K562 (cell line): Measurements from ENCODE around the gene ATXN7L2. TPM values are rescaled to one million over a fixed set of nuclear protein-coding genes. Genes with fewer than 3 reads are reported as not detected.

Experiments
- ATAC-seq: fragments of 200-7000 bp; cut with Tn5 transposase; 3 replicates; pipeline ENCODE4 v1.9.1; 2020; ENCODE audit warnings: moderate library complexity
- BruUV-seq: library from RNA; stranded (reverse); fragments of 400-500 nt; replicated peaks from 2 replicates; lab custom pipeline; 2021; lab: Mats Ljungman, UMichigan
- CTCF ChIA-PET: fragments of 300-600 bp; formaldehyde crosslinking; extraction: SDS; loops from one replicate; lab custom pipeline; 2021; ENCODE audit warnings: low intra/inter-chr PET ratio; lab: Yijun Ruan, JAX
- POLR2A ChIA-PET: fragments of 300-600, 350-650 bp; sonication (Branson Sonifier 250); formaldehyde crosslinking; extraction: SDS; loops from one replicate; lab custom pipeline; 2021; ENCODE audit warnings: antibody characterized with exemption, inconsistent platforms; lab: Yijun Ruan, JAX
- DNase-seq, 4 experiments: peaks; one replicate each; pipeline versions ENCODE4 v3.0.0 to v3.0.0-alpha.2; 2011 to 2018; ENCODE audit warnings: low spot score in 3 of 4, mixed read lengths in 3 of 4; ENCODE audit errors: extremely low read depth in 1 of 4
- FAIRE-seq: peaks from 2 replicates; lab custom pipeline; 2011; peaks lifted over from hg19 to GRCh38; lab: Jason Lieb, UNC
- H2AFZ ChIP-seq: 2 replicates; pipeline ENCODE4 v1.6.0; 2011; ENCODE audit warnings: low read depth, low read length, control low read depth, inconsistent platforms
- H3K27ac ChIP-seq: fragments of 200-600 bp; 3 replicates; pipeline ENCODE4 v1.8.0; 2011; ENCODE audit warnings: low read depth, mild to moderate bottlenecking, control low read depth, inconsistent platforms, low read length, moderate library complexity, mixed read lengths; ENCODE audit errors: extremely low read depth
- H3K27me3 ChIP-seq, 2 experiments: fragments of 300-600 bp in 1 of 2; 2 replicates in 1 of 2; 3 replicates in 1 of 2; pipeline versions ENCODE4 v1.6.0 to v1.8.0; 2011; ENCODE audit warnings: inconsistent platforms in 2 of 2, low read length in 2 of 2, mild to moderate bottlenecking in 1 of 2, mixed read lengths in 1 of 2, moderate library complexity in 1 of 2; ENCODE audit not compliant: control insufficient read depth in 2 of 2, insufficient read depth in 2 of 2
- H3K36me3 ChIP-seq: fragments of 300-600 bp; 3 replicates; pipeline ENCODE4 v1.8.0; 2011; ENCODE audit warnings: mild to moderate bottlenecking, low read length, inconsistent platforms; ENCODE audit not compliant: control insufficient read depth, insufficient read depth
- H3K4me1 ChIP-seq, 2 experiments: fragments of 200-600 bp in 1 of 2; replicated peaks in 1 of 2; 2 replicates in 1 of 2; 3 replicates in 1 of 2; pipeline versions ENCODE4 v1.5.1 to v1.8.0; 2011; ENCODE audit warnings: inconsistent platforms in 2 of 2, low read length in 2 of 2, mild to moderate bottlenecking in 1 of 2, mixed read lengths in 1 of 2, moderate library complexity in 1 of 2; ENCODE audit not compliant: control insufficient read depth in 2 of 2, insufficient read depth in 2 of 2
- H3K4me2 ChIP-seq: 2 replicates; pipeline ENCODE4 v1.6.1; 2011; ENCODE audit warnings: low read length, control low read depth, inconsistent platforms, mixed read lengths; ENCODE audit not compliant: insufficient read depth
- H3K4me3 ChIP-seq: fragments of 200-600 bp; sonication (generic), shearing (Covaris generic); 2 replicates; pipeline ENCODE4 v1.5.1; 2016; ENCODE audit warnings: control low read depth, inconsistent platforms
- H3K79me2 ChIP-seq: fragments of 200-600 bp; 3 replicates; pipeline ENCODE4 v1.8.0; 2011; ENCODE audit warnings: low read length, inconsistent platforms; ENCODE audit not compliant: control insufficient read depth, insufficient read depth
- H3K9ac ChIP-seq, 2 experiments: 2 replicates each; pipeline versions ENCODE4 v1.6.0 to v1.6.1; 2011; ENCODE audit warnings: low read depth in 2 of 2, low read length in 2 of 2, control low read depth in 1 of 2, inconsistent platforms in 1 of 2, mild to moderate bottlenecking in 1 of 2, mixed read lengths in 1 of 2; ENCODE audit not compliant: insufficient read depth in 1 of 2
- H3K9me1 ChIP-seq: one replicate; pipeline ENCODE4 v1.6.0; 2011; ENCODE audit warnings: inconsistent platforms, mild to moderate bottlenecking, low read length, moderate library complexity; ENCODE audit not compliant: control insufficient read depth, insufficient read depth
- H3K9me3 ChIP-seq: replicated peaks from 2 replicates; pipeline ENCODE4 v1.5.1; 2011; ENCODE audit warnings: low read depth, low read length, inconsistent platforms; ENCODE audit not compliant: control insufficient read depth, insufficient read depth
- H4K20me1 ChIP-seq: replicated peaks from 2 replicates; pipeline ENCODE4 v1.6.1; 2011; ENCODE audit warnings: low read length, inconsistent platforms, mixed read lengths; ENCODE audit not compliant: control insufficient read depth, insufficient read depth
- CHD1 ChIP-seq: fragments of 200-600 bp; sonication (generic); IDR thresholded peaks from one replicate; pipeline ENCODE4 v1.6.1; 2012; ENCODE audit warnings: mild to moderate bottlenecking, moderate library complexity, low read length, inconsistent platforms
- CREBBP ChIP-seq: IDR thresholded peaks from one replicate; pipeline ENCODE4 v1.6.1; 2012; ENCODE audit warnings: low read depth, mild to moderate bottlenecking, control low read depth, inconsistent platforms, low read length
- DLX4 ChIP-seq: fragments of 250-450 bp; sonication (Bioruptor Pico); IDR thresholded peaks from 2 replicates; pipeline ENCODE4 v1.6.1; 2021; ENCODE audit warnings: mild to moderate bottlenecking
- FOXK2 ChIP-seq, 2 experiments: fragments of 450-650 bp; IDR thresholded peaks in 1 of 2; conservative IDR thresholded peaks in 1 of 2; 2 replicates each; pipeline ENCODE4 v1.6.1; 2016; ENCODE audit warnings: low read depth in 2 of 2, mild to moderate bottlenecking in 1 of 2
- FOXO4 ChIP-seq: fragments of 450-650 bp; formaldehyde crosslinking; IDR thresholded peaks from 2 replicates; pipeline ENCODE4 v1.4.0; 2020; ENCODE audit warnings: mild to moderate bottlenecking, moderate library complexity
- HDAC8 ChIP-seq: fragments of 450-650 bp; IDR thresholded peaks from 2 replicates; pipeline ENCODE4 v1.6.1; 2016; ENCODE audit warnings: mild to moderate bottlenecking, missing genetic modification characterization, moderate library complexity, missing compliant biosample characterization
- HNRNPH1 ChIP-seq: fragments of 200-400 bp; formaldehyde crosslinking; optimal IDR thresholded peaks from 2 replicates; pipeline ENCODE3; 2017; ENCODE audit warnings: low read depth, mild to moderate bottlenecking, low read length, moderate library complexity
- KLF10 ChIP-seq: fragments of 250-450 bp; sonication (Bioruptor Pico); IDR thresholded peaks from 2 replicates; pipeline ENCODE4 v1.6.1; 2021; ENCODE audit warnings: matching md5 sums
- MTA2 ChIP-seq: fragments of 450-650 bp; IDR thresholded peaks from 2 replicates; pipeline ENCODE4 v1.6.1; 2016; ENCODE audit warnings: low read depth
- RBM15 ChIP-seq: fragments of 200-400 bp; formaldehyde crosslinking; IDR thresholded peaks from 2 replicates; pipeline ENCODE4 v1.6.1; 2018; ENCODE audit warnings: mild to moderate bottlenecking, low read length, moderate library complexity; ENCODE audit not compliant: insufficient read depth
- SRSF1 ChIP-seq: fragments of 200-400 bp; formaldehyde crosslinking; IDR thresholded peaks from 2 replicates; pipeline ENCODE4 v1.6.1; 2017; ENCODE audit warnings: mild to moderate bottlenecking, low read depth, low read length, moderate library complexity
- TEAD2 ChIP-seq: fragments of 450-650 bp; IDR thresholded peaks from 2 replicates; pipeline ENCODE4 v1.6.1; 2016; ENCODE audit warnings: missing genetic modification characterization, control low read depth, missing compliant biosample characterization
- TRIM25 ChIP-seq: fragments of 450-650 bp; IDR thresholded peaks from 2 replicates; pipeline ENCODE4 v1.7.0; 2016; ENCODE audit warnings: borderline replicate concordance
- ZNF263 ChIP-seq: sonication (generic); formaldehyde crosslinking; IDR thresholded peaks from 2 replicates; pipeline ENCODE4 v1.8.0; 2022; ENCODE audit warnings: mild to moderate bottlenecking, missing genetic modification reagents, borderline replicate concordance
- ZNF280A ChIP-seq: fragments of 450-650 bp; IDR thresholded peaks from 2 replicates; pipeline ENCODE4 v1.6.1; 2018; ENCODE audit warnings: mild to moderate bottlenecking, low read depth; ENCODE audit not compliant: partially characterized antibody
- whole genome bisulfite sequencing: fragments of 100-300 bp; shearing (Covaris generic); methylation state at CpG from one replicate; pipeline ENCODE4 v1.1.6; 2016; ENCODE audit warnings: low coverage, mixed read lengths; ENCODE audit not compliant: insufficient coverage; ENCODE audit errors: missing lambda C conversion rate; 5-methylcytosine and 5-hydroxymethylcytosine counted together
- in situ Hi-C: fragments of 300-500 bp; cut with MboI; formaldehyde crosslinking; loops from 4 replicates; pipeline ENCODE4 v1.15.0; 2018; ENCODE audit warnings: inconsistent platforms, mixed read lengths
- intact Hi-C: fragments of 100-400 bp; cut with micrococcal nuclease; formaldehyde crosslinking; loops from 2 replicates; pipeline ENCODE4 v1.14.2; 2022
- polyA plus RNA-seq, 8 experiments: library from polyadenylated mRNA; depleted of rRNA in 4 of 8; stranded (reverse) in 5 of 8; unstranded in 3 of 8; fragments of >200 nt; fragmentation: Nextera tagmentation in 2 of 8; fragmentation: Illumina TruSeq in 1 of 8; extraction: Ambion mirVana in 2 of 8; extraction: Trizol in 1 of 8; gene quantifications; 2 replicates each; pipeline versions ENCODE4 v1.2.1 to v1.2.3, GENCODE V29; 2011 to 2014; ENCODE audit warnings: inconsistent platforms in 1 of 8, missing spikeins in 1 of 8
- total RNA-seq, 7 experiments: library from RNA; depleted of rRNA in 6 of 7; stranded (reverse); fragments of >200 nt in 6 of 7; fragmentation: Illumina TruSeq in 2 of 7; extraction: Trizol in 2 of 7; gene quantifications; 2 replicates each; pipeline versions ENCODE4 v1.2.1 to v1.2.3, GENCODE V29; 2011 to 2021; ENCODE audit warnings: low replicate concordance in 1 of 7

Gene ATXN7L2
- total and polyA plus RNA-seq, 9 of the 15 experiments (the other 6 are each of a cell fraction or from before 2014, with no cell fraction given) = 0.21 to 10.4 (median 5.8) TPM

- no peaks in the 10 kb centered on the region for H3K9me3 ChIP-seq
Observed at GRCh38 chr1:109539676-109540075, 56.0 kb downstream of the ATXN7L2 start, which contains the start of gene GPR61. TSS of gene GPR61 (plus strand) at chr1:109539872. CDS start at chr1:109543023, 3,151 bp downstream.

More at GRCh38 chr1:109539676-109540075, 56.0 kb downstream of the ATXN7L2 start, which contains the start of gene GPR61:
- Histone ChIP-seq H4K20me1 (no peaks in the 10 kb centered on the region), H3K27ac (no peak within 1 kb of the TSS), H3K4me1 (peaks cover 2 to 16% of the 10 kb centered on the region in 2 experiments; a peak in 3 of 5 replicates), H3K79me2 (no peaks in the 10 kb centered on the region), H3K4me2 (no peak within 1 kb of the TSS), H2AFZ (no peak within 1 kb of the TSS), H3K4me3 (no peak within 1 kb of the TSS)
- ATAC-seq = 0 out of 3 replicates have a peak, but pooled peaks have one; percentile 15
- 9% methylated on average over 7 of the region's 7 CpGs for WGBS
- FAIRE-seq = no peak
- POLR2A ChIA-PET = interaction anchor here (0.6 to 3.6 kb wide), 6 partner anchors 9 to 299 kb away, joined by 3 to 19 read pairs (median 3); partner anchors contain the start of gene GNAI3
- CTCF ChIA-PET = no interaction called here
- in situ Hi-C loops = no loop called here
- BruUV-seq = no TSS peak
- TF ChIP-seq HDAC8 (tag) (no peak), TEAD2 (tag) (no peak), CHD1 (no peak), TRIM25 (no peak), FOXK2 (conservative IDR thresholded peaks at IDR 0.05 in 1 of 2, IDR thresholded peaks at IDR 0.05 in 1 of 2; ENCODE audit: low read depth in 2 of 2) (no peak), KLF10 (CRISPR knock-in tag) (no peak), FOXO4 (CRISPR knock-in tag) (no peak), DLX4 (CRISPR knock-in tag) (no peak), ZNF263 (no peak), CREBBP (no peak), RBM15 (no peak), SRSF1 (no peak), ZNF280A (no peak), HNRNPH1 (no peak), MTA2 (no peak)
- TF ChIP-seq, all 486 proteins: peak for 0
- H3K36me3 ChIP-seq = no peaks in the 10 kb centered on the region
- H3K27me3 ChIP-seq = peaks cover 2 to 13% of the 10 kb centered on the region in 2 experiments; a peak in 2 of 5 replicates
- DNase-seq = peak in 1 of 4 experiments; percentile 5
- no peaks in the 10 kb centered on the region for H3K9me1 ChIP-seq
- intact Hi-C loops = loop anchor here (10.0 kb wide), 1 partner anchor 425 kb away; the partner anchor contains the start of gene ELAPOR1
- peak within 1 kb of the TSS in 1 of 2 experiments; percentile 12; a peak in 1 of 4 replicates for H3K9ac ChIP-seq
